Breast epithelium (tissue), 3 donors: ENCODE data around the gene CCND1.

Source experiments
- POLR2AphosphoS5 ChIP-seq, 3 donors: sonication (generic); formaldehyde crosslinking; IDR thresholded peaks; one replicate each; pipeline ENCODE4 v1.6.1; 2017; ENCODE audit warnings: antibody characterized with exemption in 3 of 3
- TF ChIP-seq, protein P1 (sequence below), 3 donors: fragments of 450-650 bp; IDR thresholded peaks; one replicate each; pipeline ENCODE4 v1.5.1; 2016 to 2017; ENCODE audit warnings: antibody characterized with exemption in 3 of 3, mild to moderate bottlenecking in 3 of 3, moderate library complexity in 3 of 3

DNA sequence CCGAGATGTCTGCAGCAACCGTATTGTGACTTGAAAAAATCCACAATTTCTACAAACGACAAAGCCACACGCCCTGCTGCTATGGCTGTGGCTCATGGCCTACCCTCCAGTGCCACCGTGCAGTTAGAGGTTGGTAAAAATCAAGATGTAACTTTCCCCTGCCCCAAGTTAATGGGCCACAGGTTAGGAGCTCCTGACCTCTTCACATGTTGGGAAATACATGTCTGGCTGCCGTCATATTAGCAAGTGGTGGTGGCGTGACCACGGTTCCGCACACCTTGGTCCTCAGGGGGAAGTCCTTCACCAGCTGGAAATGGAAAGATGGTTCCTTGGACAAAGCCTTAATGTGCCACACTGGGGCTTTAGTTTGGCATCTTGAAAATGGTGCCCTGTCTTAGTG is 27.4 kb upstream of the CCND1 start:
- no peak for TF ChIP-seq POLR2AphosphoS5 (IDR thresholded peaks at IDR 0.05)
- TF ChIP-seq, protein P1, sequence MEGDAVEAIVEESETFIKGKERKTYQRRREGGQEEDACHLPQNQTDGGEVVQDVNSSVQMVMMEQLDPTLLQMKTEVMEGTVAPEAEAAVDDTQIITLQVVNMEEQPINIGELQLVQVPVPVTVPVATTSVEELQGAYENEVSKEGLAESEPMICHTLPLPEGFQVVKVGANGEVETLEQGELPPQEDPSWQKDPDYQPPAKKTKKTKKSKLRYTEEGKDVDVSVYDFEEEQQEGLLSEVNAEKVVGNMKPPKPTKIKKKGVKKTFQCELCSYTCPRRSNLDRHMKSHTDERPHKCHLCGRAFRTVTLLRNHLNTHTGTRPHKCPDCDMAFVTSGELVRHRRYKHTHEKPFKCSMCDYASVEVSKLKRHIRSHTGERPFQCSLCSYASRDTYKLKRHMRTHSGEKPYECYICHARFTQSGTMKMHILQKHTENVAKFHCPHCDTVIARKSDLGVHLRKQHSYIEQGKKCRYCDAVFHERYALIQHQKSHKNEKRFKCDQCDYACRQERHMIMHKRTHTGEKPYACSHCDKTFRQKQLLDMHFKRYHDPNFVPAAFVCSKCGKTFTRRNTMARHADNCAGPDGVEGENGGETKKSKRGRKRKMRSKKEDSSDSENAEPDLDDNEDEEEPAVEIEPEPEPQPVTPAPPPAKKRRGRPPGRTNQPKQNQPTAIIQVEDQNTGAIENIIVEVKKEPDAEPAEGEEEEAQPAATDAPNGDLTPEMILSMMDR (IDR thresholded peaks at IDR 0.05) = no peak
